PC-9 (cell line): Measurements from ENCODE around the gene GAS7.

Experiments
- CTCF ChIP-seq: fragments of 200-600 bp; sonication (generic); conservative IDR thresholded peaks from 2 replicates; pipeline ENCODE4 v1.6.1; 2017; ENCODE audit warnings: mixed run types, antibody characterized with exemption, mild to moderate bottlenecking, moderate library complexity
- EZH2 ChIP-seq: fragments of 200-600 bp; sonication (generic); IDR thresholded peaks from 2 replicates; pipeline ENCODE4 v1.8.0; 2017; ENCODE audit warnings: antibody characterized with exemption, low read depth

GRCh38 chr17:10032118-10032852 lies 166.1 kb downstream of the GAS7 start:
- TF ChIP-seq CTCF, result no peak
- no peak for TF ChIP-seq EZH2
